Ramos (cell line): ENCODE data around the gene MAD1L1.
"Not testable (repeated sequence)": the region's sequence is repeated elsewhere in the genome, so short reads cannot be mapped to it uniquely, and the experiment has no call there.

Experiments used
- in situ Hi-C: fragments of 300-500 bp; cut with MboI; formaldehyde crosslinking; loops from one replicate; pipeline ENCODE4 v1.14.3; 2022; ENCODE audit warnings: low sequenced_read_pairs; ENCODE audit not compliant: unreplicated experiment

Gene MAD1L1

GRCh38 chr7:2043316-2044039 is 189.3 kb downstream of the MAD1L1 start:
- in situ Hi-C loops: no loop called here

- in situ Hi-C loops: no loop called here
These were observed 190.1 kb downstream of the MAD1L1 start for GRCh38 chr7:2042650-2043049.

GRCh38 chr7:2041496-2042367 is 191.0 kb downstream of the MAD1L1 start:
- in situ Hi-C loops: no loop called here

- in situ Hi-C loops: no loop called here
These were observed 191.9 kb downstream of the MAD1L1 start for GRCh38 chr7:2040893-2041270.

GRCh38 chr7:2040201-2040892 is 192.4 kb downstream of the MAD1L1 start:
- in situ Hi-C loops: no loop called here

- in situ Hi-C loops: no loop called here
These were observed 193.6 kb downstream of the MAD1L1 start for GRCh38 chr7:2038931-2039728.

GRCh38 chr7:2037808-2038522 is 194.8 kb downstream of the MAD1L1 start:
- in situ Hi-C loops: no loop called here

- in situ Hi-C loops: no loop called here
These were observed 195.4 kb downstream of the MAD1L1 start for GRCh38 chr7:2037301-2037807.

- in situ Hi-C loops: no loop called here
These were observed 196.0 kb downstream of the MAD1L1 start for GRCh38 chr7:2036786-2037185.

GRCh38 chr7:2036201-2036600 is 196.5 kb downstream of the MAD1L1 start:
- in situ Hi-C loops: not testable (repeated sequence)

- in situ Hi-C loops: no loop called here
These were observed 198.2 kb downstream of the MAD1L1 start for GRCh38 chr7:2034291-2035201.

GRCh38 chr7:2033586-2034135 is 199.1 kb downstream of the MAD1L1 start:
- in situ Hi-C loops: no loop called here

GRCh38 chr7:2032876-2033407 is 199.8 kb downstream of the MAD1L1 start:
- in situ Hi-C loops: no loop called here

- in situ Hi-C loops: no loop called here
These were observed 200.5 kb downstream of the MAD1L1 start for GRCh38 chr7:2032030-2032875.

GRCh38 chr7:2031451-2031845 is 201.3 kb downstream of the MAD1L1 start:
- in situ Hi-C loops: no loop called here

- in situ Hi-C loops: no loop called here
These were observed 202.0 kb downstream of the MAD1L1 start for GRCh38 chr7:2030475-2031450.
